SK-N-SH (cell line): ENCODE results near the gene DENND6B. TPM values are rescaled to one million over a fixed set of nuclear protein-coding genes. Genes with fewer than 3 reads are reported as not detected.

Experiments
- CTCF ChIA-PET: fragments of 300-600, 350-600 bp; formaldehyde crosslinking; extraction: SDS; loops from one replicate; lab custom pipeline; 2021; lab: Yijun Ruan, JAX
- POLR2A ChIA-PET: fragments of 350-600 bp; sonication (Branson Sonifier 250); formaldehyde crosslinking; extraction: SDS; loops from one replicate; lab custom pipeline; 2020; ENCODE audit warnings: antibody characterized with exemption, inconsistent platforms; lab: Yijun Ruan, JAX
- DNase-seq: peaks from one replicate; pipeline ENCODE4 v3.0.0; 2012
- H2AFZ ChIP-seq: fragments of 200-600 bp; sonication (generic); 2 replicates; pipeline ENCODE4 v1.8.1; 2016; ENCODE audit warnings: antibody characterized with exemption, mild to moderate bottlenecking, low read depth
- H3F3A ChIP-seq: fragments of 200-600 bp; sonication (generic); replicated peaks from 2 replicates; pipeline ENCODE3; 2016; ENCODE audit warnings: antibody characterized with exemption, mild to moderate bottlenecking; ENCODE audit not compliant: insufficient read depth
- H3K27ac ChIP-seq, 2 experiments: fragments of 200-500 bp in 1 of 2; fragments of 200-600 bp in 1 of 2; sonication (Bioruptor generic) in 1 of 2; sonication (generic), shearing (Covaris generic) in 1 of 2; 2 replicates each; pipeline versions ENCODE4 v1.5.1 to v1.6.1; 2014 to 2016; ENCODE audit warnings: low read depth in 2 of 2, inconsistent platforms in 1 of 2, low read length in 1 of 2, mild to moderate bottlenecking in 1 of 2, mixed read lengths in 1 of 2
- H3K27me3 ChIP-seq: fragments of 200-600 bp; sonication (generic), shearing (Covaris generic); 2 replicates; pipeline ENCODE4 v1.6.1; 2016; ENCODE audit warnings: mixed run types; ENCODE audit not compliant: insufficient read depth
- H3K36me3 ChIP-seq, 2 experiments: fragments of 200-500 bp in 1 of 2; fragments of 200-600 bp in 1 of 2; sonication (Bioruptor generic) in 1 of 2; sonication (generic) in 1 of 2; replicated peaks in 1 of 2; 2 replicates each; pipeline versions ENCODE3 to v1.5.1; 2014 to 2016; ENCODE audit warnings: low read length in 1 of 2, mild to moderate bottlenecking in 1 of 2; ENCODE audit not compliant: insufficient read depth in 2 of 2, control insufficient read depth in 1 of 2
- H3K4me1 ChIP-seq, 2 experiments: fragments of 200-500 bp in 1 of 2; fragments of 200-600 bp in 1 of 2; sonication (Bioruptor generic) in 1 of 2; sonication (generic), shearing (Covaris generic) in 1 of 2; 2 replicates each; pipeline versions ENCODE4 v1.5.1 to v1.6.1; 2014 to 2016; ENCODE audit warnings: low read depth in 1 of 2, low read length in 1 of 2, mixed run types in 1 of 2; ENCODE audit not compliant: insufficient read depth in 2 of 2, control insufficient read depth in 1 of 2
- H3K4me2 ChIP-seq: fragments of 200-600 bp; sonication (generic), shearing (Covaris generic); 2 replicates; pipeline ENCODE4 v1.6.1; 2017; ENCODE audit warnings: mixed run types
- H3K4me3 ChIP-seq, 2 experiments: fragments of 200-500 bp in 1 of 2; fragments of 200-600 bp in 1 of 2; sonication (Bioruptor generic) in 1 of 2; sonication (generic), shearing (Covaris generic) in 1 of 2; 2 replicates each; pipeline versions ENCODE4 v1.5.1 to v1.8.1; 2014 to 2016; ENCODE audit warnings: low read depth in 2 of 2, inconsistent platforms in 1 of 2, low read length in 1 of 2, mild to moderate bottlenecking in 1 of 2, mixed read lengths in 1 of 2, moderate library complexity in 1 of 2
- H3K79me2 ChIP-seq: fragments of 200-600 bp; sonication (generic); 2 replicates; pipeline ENCODE4 v1.8.1; 2017; ENCODE audit warnings: mild to moderate bottlenecking; ENCODE audit not compliant: insufficient read depth
- H3K9ac ChIP-seq: fragments of 200-600 bp; sonication (generic); 2 replicates; pipeline ENCODE4 v1.6.1; 2017; ENCODE audit warnings: mixed run types
- H3K9me2 ChIP-seq: fragments of 200-600 bp; sonication (generic); 2 replicates; pipeline ENCODE4 v1.6.1; 2017; ENCODE audit warnings: mixed run types
- H3K9me3 ChIP-seq: fragments of 200-600 bp; sonication (generic); 2 replicates; pipeline ENCODE4 v1.6.1; 2017; ENCODE audit warnings: mixed run types, mild to moderate bottlenecking, moderate library complexity
- H4K20me1 ChIP-seq: fragments of 200-600 bp; sonication (generic); 2 replicates; pipeline ENCODE4 v1.6.1; 2017; ENCODE audit warnings: mild to moderate bottlenecking, mixed run types; ENCODE audit not compliant: insufficient read depth
- CHD2 ChIP-seq: fragments of 150-350 bp; IDR thresholded peaks from 2 replicates; pipeline ENCODE4 v1.6.1; 2018; ENCODE audit warnings: low read length; ENCODE audit not compliant: partially characterized antibody
- ELF1 ChIP-seq: IDR thresholded peaks from 2 replicates; pipeline ENCODE4 v1.4.0; 2012
- EZH2phosphoT487 ChIP-seq: fragments of 200-600 bp; sonication (generic); IDR thresholded peaks from 2 replicates; pipeline ENCODE4 v1.6.1; 2017; ENCODE audit warnings: low read depth, mixed run types, mild to moderate bottlenecking, antibody characterized with exemption, moderate library complexity, borderline replicate concordance
- FOSL2 ChIP-seq: IDR thresholded peaks from 2 replicates; pipeline ENCODE4 v1.4.0; 2012; ENCODE audit warnings: low read depth, mild to moderate bottlenecking, moderate library complexity, borderline replicate concordance
- GABPA ChIP-seq: IDR thresholded peaks from 2 replicates; pipeline ENCODE4 v1.4.0; 2012; ENCODE audit warnings: low read depth, mild to moderate bottlenecking
- GATA2 ChIP-seq: sonication (generic); formaldehyde crosslinking; IDR thresholded peaks from 2 replicates; pipeline ENCODE4 v1.5.0; 2020; ENCODE audit warnings: mild to moderate bottlenecking, missing genetic modification reagents
- IRF3 ChIP-seq: fragments of 150-350 bp; IDR thresholded peaks from 2 replicates; pipeline ENCODE4 v1.6.1; 2016; ENCODE audit warnings: mild to moderate bottlenecking, low read depth, low read length
- MEF2A ChIP-seq: IDR thresholded peaks from 2 replicates; pipeline ENCODE4 v1.4.0; 2012; ENCODE audit warnings: low read depth, borderline replicate concordance
- NFIC ChIP-seq: IDR thresholded peaks from 2 replicates; pipeline ENCODE4 v1.4.0; 2012; ENCODE audit warnings: borderline replicate concordance
- RCOR1 ChIP-seq: fragments of 150-350 bp; IDR thresholded peaks from 2 replicates; pipeline ENCODE4 v1.6.1; 2017; ENCODE audit warnings: antibody characterized with exemption, low read length
- REST ChIP-seq: IDR thresholded peaks from 2 replicates; pipeline ENCODE4 v1.6.1; 2012; ENCODE audit warnings: mild to moderate bottlenecking, low read depth, low read length, moderate library complexity
- SIN3A ChIP-seq: IDR thresholded peaks from 2 replicates; pipeline ENCODE4 v1.6.1; 2012; ENCODE audit warnings: low read depth, mild to moderate bottlenecking, low read length, moderate library complexity, borderline replicate concordance
- SMC3 ChIP-seq: IDR thresholded peaks from 2 replicates; pipeline ENCODE4 v1.6.1; 2012; ENCODE audit warnings: low read depth, low read length, improper control_type of control experiment
- TAF1 ChIP-seq: IDR thresholded peaks from 2 replicates; pipeline ENCODE4 v1.6.1; 2012; ENCODE audit warnings: low read depth, mild to moderate bottlenecking, low read length, moderate library complexity, borderline replicate concordance
- TCF12 ChIP-seq: IDR thresholded peaks from 2 replicates; pipeline ENCODE4 v1.4.0; 2012
- TEAD4 ChIP-seq: IDR thresholded peaks from 2 replicates; pipeline ENCODE4 v1.4.0; 2012; ENCODE audit warnings: mild to moderate bottlenecking, borderline replicate concordance; ENCODE audit not compliant: insufficient read depth
- USF1 ChIP-seq: IDR thresholded peaks from 2 replicates; pipeline ENCODE4 v1.4.0; 2012; ENCODE audit warnings: low read depth, borderline replicate concordance
- WGBS: methylation state at CpG from one replicate; pipeline ENCODE4 v1.1.6; 2017; ENCODE audit warnings: low lambda C conversion rate; 5-methylcytosine and 5-hydroxymethylcytosine counted together
- polyA plus RNA-seq, 3 experiments: library from polyadenylated mRNA; depleted of rRNA; stranded (reverse); fragments of >200 nt; gene quantifications; 2 replicates each; pipeline ENCODE4 v1.2.3, GENCODE V29; 2012
- TF ChIP-seq, protein P1 (sequence below): fragments of 200-600 bp; sonication (generic); IDR thresholded peaks from 2 replicates; pipeline ENCODE4 v1.6.1; 2017; ENCODE audit warnings: antibody characterized with exemption, mild to moderate bottlenecking, moderate library complexity
- TF ChIP-seq, protein P2 (sequence below): IDR thresholded peaks from 2 replicates; pipeline ENCODE4 v1.4.0; 2012; ENCODE audit warnings: low read depth

DENND6B gene
- polyA plus RNA-seq, 1 of the 3 experiments (the other 2 are of a cell fraction), result 5.6 TPM

DNA sequence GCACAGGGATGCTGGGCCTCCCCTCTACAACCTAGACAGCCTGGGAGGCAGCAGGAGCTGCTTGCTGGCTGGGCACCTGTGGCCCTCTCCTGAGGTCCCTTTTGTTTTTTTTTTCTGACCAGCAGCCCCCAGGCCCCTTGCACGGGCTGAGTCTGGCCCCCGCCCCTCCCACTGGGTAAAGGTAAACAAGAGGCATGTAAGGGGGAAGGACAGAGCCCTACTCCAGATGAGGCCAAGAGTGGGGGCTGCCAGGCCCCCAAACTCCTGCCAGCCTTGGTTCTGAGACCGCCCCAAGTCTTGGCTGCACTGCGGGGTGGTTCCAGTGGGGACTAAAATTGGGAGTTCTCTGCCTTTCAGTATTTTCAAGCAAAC lies 28.6 kb downstream of the DENND6B start:
- POLR2A ChIA-PET, result no interaction called here
- Histone ChIP-seq H4K20me1 (peaks cover 93% of the 10 kb centered on the region), H3K27ac (no peak overlapping the region)
- DNase-seq, result no peak
- no peak for TF ChIP-seq GABPA
- no peak for TF ChIP-seq REST
- TF ChIP-seq SIN3A, result no peak
- TF ChIP-seq NFIC, result no peak
- no peak for TF ChIP-seq TEAD4
- no peak for TF ChIP-seq EZH2phosphoT487
- no peak for TF ChIP-seq TCF12
- TF ChIP-seq MEF2A, result no peak
- no peak for TF ChIP-seq IRF3
- no peak for TF ChIP-seq TAF1
- TF ChIP-seq, protein P1, sequence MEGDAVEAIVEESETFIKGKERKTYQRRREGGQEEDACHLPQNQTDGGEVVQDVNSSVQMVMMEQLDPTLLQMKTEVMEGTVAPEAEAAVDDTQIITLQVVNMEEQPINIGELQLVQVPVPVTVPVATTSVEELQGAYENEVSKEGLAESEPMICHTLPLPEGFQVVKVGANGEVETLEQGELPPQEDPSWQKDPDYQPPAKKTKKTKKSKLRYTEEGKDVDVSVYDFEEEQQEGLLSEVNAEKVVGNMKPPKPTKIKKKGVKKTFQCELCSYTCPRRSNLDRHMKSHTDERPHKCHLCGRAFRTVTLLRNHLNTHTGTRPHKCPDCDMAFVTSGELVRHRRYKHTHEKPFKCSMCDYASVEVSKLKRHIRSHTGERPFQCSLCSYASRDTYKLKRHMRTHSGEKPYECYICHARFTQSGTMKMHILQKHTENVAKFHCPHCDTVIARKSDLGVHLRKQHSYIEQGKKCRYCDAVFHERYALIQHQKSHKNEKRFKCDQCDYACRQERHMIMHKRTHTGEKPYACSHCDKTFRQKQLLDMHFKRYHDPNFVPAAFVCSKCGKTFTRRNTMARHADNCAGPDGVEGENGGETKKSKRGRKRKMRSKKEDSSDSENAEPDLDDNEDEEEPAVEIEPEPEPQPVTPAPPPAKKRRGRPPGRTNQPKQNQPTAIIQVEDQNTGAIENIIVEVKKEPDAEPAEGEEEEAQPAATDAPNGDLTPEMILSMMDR, result no peak
- no peak for TF ChIP-seq SMC3
- no peak for TF ChIP-seq ELF1
- TF ChIP-seq CHD2, result no peak
- no peak for TF ChIP-seq RCOR1
- no peak for TF ChIP-seq GATA2 (CRISPR knock-in tag)
- no peak for TF ChIP-seq USF1
- TF ChIP-seq, protein P2, sequence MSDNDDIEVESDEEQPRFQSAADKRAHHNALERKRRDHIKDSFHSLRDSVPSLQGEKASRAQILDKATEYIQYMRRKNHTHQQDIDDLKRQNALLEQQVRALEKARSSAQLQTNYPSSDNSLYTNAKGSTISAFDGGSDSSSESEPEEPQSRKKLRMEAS, result no peak
- no peak for TF ChIP-seq FOSL2
- TF ChIP-seq, all 33 proteins: peak for 0
- CTCF ChIA-PET, result interaction anchor here (1.1 to 1.4 kb wide), 3 partner anchors 22 to 28 kb away, joined by 4 to 6 read pairs (median 4); no protein-coding TSS in a partner anchor
- no peaks in the 10 kb centered on the region for H3K27me3 ChIP-seq
- no peak overlapping the region for H3K9ac ChIP-seq
- no peak overlapping the region for H3K4me2 ChIP-seq
- H3K36me3 ChIP-seq, result peaks cover 0 to 4% of the 10 kb centered on the region in 2 experiments
- H3K79me2 ChIP-seq, result peaks cover 99% of the 10 kb centered on the region
- 85% methylated on average over 4 of the region's 4 CpGs for WGBS
- peaks cover 13% of the 10 kb centered on the region for H3F3A ChIP-seq
- no peaks in the 10 kb centered on the region for H3K9me3 ChIP-seq
- no peaks in the 10 kb centered on the region for H3K9me2 ChIP-seq
- no peak overlapping the region for H2AFZ ChIP-seq
- no peak overlapping the region for H3K4me3 ChIP-seq
- H3K4me1 ChIP-seq, result peaks cover 29 to 30% of the 10 kb centered on the region in 2 experiments; a peak in 3 of 4 replicates
